ENCODE results near the gene KLHL3.

KLHL3 gene

DNA sequence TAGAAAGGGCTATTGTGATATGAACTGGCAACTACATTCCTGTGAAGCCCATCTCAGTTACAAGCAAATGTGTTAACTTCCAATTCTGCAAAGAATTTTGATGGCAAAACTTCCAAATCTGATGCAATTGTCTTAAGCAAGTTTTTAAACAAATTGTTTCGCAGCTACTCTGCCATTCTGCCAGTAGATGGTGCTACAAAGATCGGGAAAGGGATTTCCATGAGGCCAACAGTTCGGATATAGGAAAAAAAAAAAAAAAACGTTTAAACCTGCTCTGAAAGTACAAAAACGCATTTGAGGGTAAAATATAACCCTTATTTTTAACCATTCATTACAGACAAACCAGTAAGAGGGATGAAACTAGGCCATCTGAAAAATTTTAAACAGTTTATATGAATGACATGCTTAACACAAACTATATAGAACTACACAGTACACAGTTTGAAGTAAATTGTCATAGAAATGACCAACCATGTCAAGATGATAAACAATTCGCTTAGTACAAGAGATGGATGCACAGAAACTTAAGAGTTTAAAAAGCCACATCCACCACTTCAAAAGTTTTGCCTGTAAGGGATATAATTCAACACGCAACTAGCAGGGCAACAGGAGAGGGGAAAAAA lies 16.1 kb upstream of the KLHL3 start:
- TF ChIP-seq, protein P1, sequence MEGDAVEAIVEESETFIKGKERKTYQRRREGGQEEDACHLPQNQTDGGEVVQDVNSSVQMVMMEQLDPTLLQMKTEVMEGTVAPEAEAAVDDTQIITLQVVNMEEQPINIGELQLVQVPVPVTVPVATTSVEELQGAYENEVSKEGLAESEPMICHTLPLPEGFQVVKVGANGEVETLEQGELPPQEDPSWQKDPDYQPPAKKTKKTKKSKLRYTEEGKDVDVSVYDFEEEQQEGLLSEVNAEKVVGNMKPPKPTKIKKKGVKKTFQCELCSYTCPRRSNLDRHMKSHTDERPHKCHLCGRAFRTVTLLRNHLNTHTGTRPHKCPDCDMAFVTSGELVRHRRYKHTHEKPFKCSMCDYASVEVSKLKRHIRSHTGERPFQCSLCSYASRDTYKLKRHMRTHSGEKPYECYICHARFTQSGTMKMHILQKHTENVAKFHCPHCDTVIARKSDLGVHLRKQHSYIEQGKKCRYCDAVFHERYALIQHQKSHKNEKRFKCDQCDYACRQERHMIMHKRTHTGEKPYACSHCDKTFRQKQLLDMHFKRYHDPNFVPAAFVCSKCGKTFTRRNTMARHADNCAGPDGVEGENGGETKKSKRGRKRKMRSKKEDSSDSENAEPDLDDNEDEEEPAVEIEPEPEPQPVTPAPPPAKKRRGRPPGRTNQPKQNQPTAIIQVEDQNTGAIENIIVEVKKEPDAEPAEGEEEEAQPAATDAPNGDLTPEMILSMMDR (IDR thresholded peaks at IDR 0.05), result peak; percentile 90

DNA sequence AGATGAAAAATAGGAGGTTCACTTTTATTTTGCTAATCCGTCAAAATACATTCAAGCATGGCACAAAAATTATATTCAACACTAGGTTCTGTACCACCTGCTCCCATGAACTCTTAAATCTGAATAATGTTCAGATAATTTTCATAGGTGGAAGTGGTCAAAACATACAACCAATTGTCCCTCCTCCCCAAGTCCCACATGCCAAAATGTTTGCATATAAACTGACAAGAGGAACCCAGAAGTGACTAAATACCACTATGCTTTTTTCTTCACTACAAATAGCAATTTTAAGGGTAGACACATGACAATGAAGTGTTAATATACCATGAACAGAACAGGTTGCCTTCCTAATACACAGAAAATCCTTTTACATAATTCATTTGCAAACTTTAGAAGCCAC lies 14.5 kb upstream of the KLHL3 start:
- TF ChIP-seq, protein P1 (IDR thresholded peaks at IDR 0.05), result no peak

DNA sequence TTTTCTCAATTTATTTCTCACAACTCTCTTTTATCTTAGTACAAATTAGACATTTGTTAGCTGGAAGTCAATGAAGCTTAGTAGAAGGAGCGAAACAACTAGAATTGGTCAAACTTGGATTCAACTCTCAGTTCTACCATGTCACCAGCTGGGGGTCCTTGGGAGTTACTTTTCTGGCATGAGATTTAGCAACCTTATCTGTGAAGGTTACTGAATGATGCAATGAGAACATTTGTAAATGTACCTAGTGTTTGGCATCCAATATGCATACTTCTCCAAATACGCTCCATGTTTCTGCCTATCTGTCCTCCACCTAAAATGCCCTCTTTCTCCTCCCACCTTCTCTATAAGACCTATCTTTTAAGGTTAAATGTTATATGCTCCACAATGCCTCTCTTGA lies 12.0 kb upstream of the KLHL3 start:
- TF ChIP-seq, protein P1 (IDR thresholded peaks at IDR 0.05), result no peak

DNA sequence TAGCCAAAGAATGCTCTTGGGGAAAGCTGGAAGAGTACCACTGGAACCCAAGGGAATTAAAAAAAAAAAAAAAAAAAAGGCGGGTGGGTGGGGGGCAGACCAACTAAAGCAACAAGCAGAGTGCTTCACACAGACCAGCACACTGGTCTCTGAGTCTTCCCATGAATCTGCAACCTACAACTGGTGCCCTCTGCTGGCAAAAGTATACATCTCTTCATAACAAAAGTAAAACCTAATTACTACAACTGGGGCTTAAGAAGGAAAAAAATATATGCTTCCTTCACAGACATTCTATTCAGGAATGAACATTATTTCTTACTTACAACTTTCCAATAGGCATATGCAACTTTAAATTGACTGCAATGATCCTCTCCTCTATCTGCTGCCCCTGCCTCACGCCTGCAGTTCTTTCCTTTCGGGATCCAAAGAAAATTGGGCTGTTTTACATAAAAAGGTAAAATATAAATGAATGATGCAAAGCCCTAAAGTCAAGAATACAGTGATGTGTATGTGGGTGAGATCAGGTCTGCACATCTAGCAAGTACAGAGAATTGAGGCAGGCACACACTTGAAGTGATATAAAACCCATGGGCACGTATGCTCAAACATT lies 7.2 kb upstream of the KLHL3 start:
- TF ChIP-seq, protein P1 (IDR thresholded peaks at IDR 0.05), result peak; percentile 57; the same call in 1 of the 2 replicates

DNA sequence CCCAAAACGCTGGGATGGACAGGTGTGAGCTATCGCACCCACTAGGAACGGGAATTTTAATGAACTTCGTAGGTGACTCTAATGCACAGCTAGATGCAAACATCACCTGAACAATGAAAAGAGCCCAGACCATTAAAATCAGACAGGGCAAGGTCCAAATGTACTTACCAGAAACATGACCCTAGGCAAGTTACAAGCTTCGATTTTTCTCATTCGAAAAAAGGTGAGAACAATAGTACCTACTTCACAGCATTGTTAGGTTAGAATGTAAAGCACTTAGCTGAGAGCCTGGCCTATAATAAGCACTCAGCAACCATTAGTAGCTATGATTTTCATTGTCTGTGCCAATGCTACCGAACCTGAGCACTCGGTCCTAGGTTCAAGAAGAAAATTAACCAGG lies 5.8 kb upstream of the KLHL3 start:
- TF ChIP-seq, protein P1 (IDR thresholded peaks at IDR 0.05), result no peak

DNA sequence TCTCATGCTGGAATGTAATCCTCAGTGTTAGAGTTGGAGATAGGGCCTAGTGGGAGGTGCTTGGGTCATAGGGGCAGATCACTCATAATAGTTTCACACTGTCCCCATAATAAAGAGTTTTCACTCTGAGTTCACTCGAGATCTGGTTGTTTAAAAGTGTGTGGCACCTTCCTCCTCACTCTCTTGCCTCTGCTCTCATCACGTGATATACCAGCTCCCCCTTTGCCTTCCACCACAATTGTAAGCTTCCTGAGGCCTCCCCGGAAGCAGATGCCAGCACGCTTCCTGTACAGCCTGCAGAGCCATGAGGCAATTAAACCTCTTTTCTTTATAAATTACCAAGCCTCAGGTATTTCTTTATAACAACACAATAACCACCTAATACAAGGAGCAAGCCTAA lies 3.8 kb upstream of the KLHL3 start:
- TF ChIP-seq, protein P1 (IDR thresholded peaks at IDR 0.05), result no peak

DNA sequence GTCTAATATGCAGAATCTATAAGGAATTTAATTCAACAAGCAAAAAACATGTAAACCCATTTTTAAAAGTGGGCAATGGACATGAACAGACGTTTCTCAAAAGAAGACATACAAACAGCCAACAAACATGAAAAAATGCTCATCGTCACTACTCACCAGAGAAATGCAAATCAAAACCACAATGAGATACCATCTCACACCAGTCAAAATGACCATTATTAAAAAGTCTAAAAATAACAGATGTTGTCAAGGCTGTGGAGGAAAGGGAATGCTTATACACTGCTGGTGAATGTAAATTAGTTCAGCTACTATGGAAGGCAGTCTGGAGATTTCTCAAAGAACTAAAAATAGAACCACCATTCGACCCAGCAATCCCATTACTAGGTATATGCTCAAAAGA lies 3.1 kb upstream of the KLHL3 start:
- TF ChIP-seq, protein P1 (IDR thresholded peaks at IDR 0.05), result no peak
